Choroid plexus epithelial cell (primary cell): Measurements from ENCODE around the gene NFIX.

Experiments used
- DNase-seq: peaks from one replicate; pipeline ENCODE4 v3.0.0-alpha.2; 2010; ENCODE audit warnings: low read depth
- H3K4me3 ChIP-seq: 2 replicates; pipeline ENCODE4 v1.5.1; 2011; ENCODE audit warnings: low read depth, mild to moderate bottlenecking, control low read depth, low read length, moderate library complexity
- CTCF ChIP-seq: conservative IDR thresholded peaks from 2 replicates; pipeline ENCODE4 v1.5.1; 2011; ENCODE audit warnings: low read depth, mild to moderate bottlenecking, control low read depth, inconsistent platforms, low read length, moderate library complexity

Gene NFIX

DNA sequence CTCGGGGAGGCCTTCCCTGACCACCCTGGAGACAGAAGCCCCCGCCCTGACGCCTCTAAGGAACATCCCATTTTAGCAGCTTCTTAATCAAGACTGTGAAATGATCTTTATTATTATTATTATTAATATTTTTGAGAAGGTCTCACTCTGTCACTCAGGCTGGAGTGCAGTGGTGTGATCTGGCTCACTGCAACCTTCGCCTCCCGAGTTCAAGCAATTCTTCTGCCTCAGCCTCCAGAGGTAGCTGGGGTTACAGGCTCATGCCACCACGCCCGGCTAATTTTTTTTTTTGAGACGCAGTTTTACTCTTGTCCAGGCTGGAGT is 29.5 kb upstream of the NFIX start:
- no peak for TF ChIP-seq CTCF
- DNase-seq = no peak
- no peak overlapping the region for H3K4me3 ChIP-seq

DNA sequence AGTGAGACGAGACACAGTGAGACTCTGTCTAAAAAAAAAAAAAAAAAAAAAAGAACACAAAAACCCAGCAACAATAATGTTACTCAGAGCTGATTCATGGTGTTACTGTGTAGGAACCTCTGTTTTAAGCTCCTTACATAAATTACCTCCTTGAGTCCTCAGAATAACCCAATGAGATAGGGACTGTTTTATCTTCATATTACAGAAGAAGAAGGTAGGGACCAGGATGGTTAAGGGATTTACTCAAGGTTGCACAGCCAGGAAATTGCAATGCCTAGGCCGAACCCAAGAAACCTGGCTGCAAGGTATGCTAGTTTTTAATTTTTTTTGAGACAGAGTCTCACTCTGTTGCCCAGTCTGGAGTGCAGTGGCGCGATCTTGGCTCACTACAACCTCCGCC is 27.4 kb upstream of the NFIX start:
- H3K4me3 ChIP-seq = no peak overlapping the region
- no peak for TF ChIP-seq CTCF
- no peak for DNase-seq

- no peak within 1 kb of the TSS for H3K4me3 ChIP-seq
- DNase-seq = no peak
- TF ChIP-seq CTCF = no peak
Observed at GRCh38 chr19:12969292-12969988, 25.8 kb upstream of the NFIX start, which contains the start of gene DAND5. DAND5 (plus strand) TSS chr19:12969576; CDS start chr19:12969661, 85 bp downstream.

GRCh38 chr19:12970070-12970820 is 25.0 kb upstream of the NFIX start:
- DNase-seq = no peak
- no peak for TF ChIP-seq CTCF
- no peak overlapping the region for H3K4me3 ChIP-seq

- TF ChIP-seq CTCF = no peak
- H3K4me3 ChIP-seq = no peak overlapping the region
- DNase-seq = no peak
Observed at GRCh38 chr19:12973236-12973635, 22.0 kb upstream of the NFIX start.

- TF ChIP-seq CTCF = no peak
- no peak overlapping the region for H3K4me3 ChIP-seq
- no peak for DNase-seq
Observed at GRCh38 chr19:12974301-12975220, 20.7 kb upstream of the NFIX start.
